PC-3 (cell line): ENCODE data around the gene RPLP1. TPM values are rescaled to one million over a fixed set of nuclear protein-coding genes. Genes with fewer than 3 reads are reported as not detected.

Experiments used
- ATAC-seq: fragments of 200-7000 bp; cut with Tn5 transposase; 2 replicates; pipeline ENCODE4 v1.9.1; 2020; ENCODE audit warnings: mild to moderate bottlenecking, moderate library complexity
- BruUV-seq: library from RNA; stranded (reverse); fragments of 400-500 nt; replicated peaks from 2 replicates; lab custom pipeline; 2021; lab: Mats Ljungman, UMichigan
- CTCF ChIA-PET: fragments of 300-600 bp; sonication (Branson Sonifier 250); formaldehyde crosslinking; loops from one replicate; lab custom pipeline; 2022; ENCODE audit warnings: antibody characterized with exemption; lab: Charles Lee
- POLR2A ChIA-PET: fragments of 300-600 bp; sonication (Branson Sonifier 250); formaldehyde crosslinking; loops from one replicate; lab custom pipeline; 2022; ENCODE audit warnings: antibody characterized with exemption; ENCODE audit not compliant: unreplicated experiment; lab: Charles Lee
- DNase-seq: peaks from one replicate; pipeline ENCODE4 v3.0.0-alpha.2; 2015
- H2AFZ ChIP-seq: fragments of 300-600 bp; sonication (generic); 2 replicates; pipeline ENCODE4 v1.6.0; 2016; ENCODE audit warnings: antibody characterized with exemption, low read length
- H3F3A ChIP-seq: fragments of 300-600 bp; sonication (generic); one replicate; pipeline ENCODE4 v1.6.0; 2017; ENCODE audit warnings: antibody characterized with exemption, low read length, control low read depth, mild to moderate bottlenecking; ENCODE audit not compliant: unreplicated experiment
- H3K27ac ChIP-seq: fragments of 300-600 bp; sonication (generic); 2 replicates; pipeline ENCODE4 v1.5.1; 2016; ENCODE audit warnings: mild to moderate bottlenecking, low read length
- H3K27me3 ChIP-seq: fragments of 300-600 bp; sonication (generic); 2 replicates; pipeline ENCODE4 v1.6.1; 2016; ENCODE audit warnings: low read length, mixed read lengths
- H3K36me3 ChIP-seq: fragments of 300-600 bp; sonication (generic); 2 replicates; pipeline ENCODE4 v1.6.1; 2016; ENCODE audit warnings: low read depth, mixed run types, low read length, mixed read lengths
- H3K4me1 ChIP-seq: fragments of 300-600 bp; sonication (generic); 2 replicates; pipeline ENCODE4 v1.5.1; 2016; ENCODE audit warnings: low read length; ENCODE audit not compliant: insufficient read depth
- H3K4me2 ChIP-seq: fragments of 300-600 bp; sonication (generic); 2 replicates; pipeline ENCODE4 v1.6.0; 2016; ENCODE audit warnings: low read length
- H3K4me3 ChIP-seq: fragments of 300-600 bp; sonication (generic); 2 replicates; pipeline ENCODE4 v1.5.1; 2016; ENCODE audit warnings: mild to moderate bottlenecking, low read length, mixed read lengths
- H3K79me2 ChIP-seq: fragments of 300-600 bp; sonication (generic); 2 replicates; pipeline ENCODE4 v1.6.1; 2017; ENCODE audit warnings: low read length, mixed read lengths
- H3K9ac ChIP-seq: fragments of 300-600 bp; sonication (generic); 2 replicates; pipeline ENCODE4 v1.6.0; 2016; ENCODE audit warnings: mild to moderate bottlenecking, low read length
- H3K9me2 ChIP-seq: fragments of 300-600 bp; sonication (generic); replicated peaks from 2 replicates; pipeline ENCODE4 v1.6.1; 2016; ENCODE audit warnings: mixed run types, low read length, mixed read lengths
- H3K9me3 ChIP-seq: fragments of 300-600 bp; sonication (generic); 2 replicates; pipeline ENCODE4 v1.6.1; 2016; ENCODE audit warnings: low read length, mixed read lengths
- H4K20me1 ChIP-seq: fragments of 300-600 bp; sonication (generic); 2 replicates; pipeline ENCODE4 v1.6.1; 2016; ENCODE audit warnings: low read length, mixed read lengths
- EZH2 ChIP-seq: fragments of 300-600 bp; sonication (generic); IDR thresholded peaks from one replicate; pipeline ENCODE4 v1.6.1; 2017; ENCODE audit warnings: antibody characterized with exemption, mild to moderate bottlenecking, low read length; ENCODE audit not compliant: unreplicated experiment
- EZH2phosphoT487 ChIP-seq: fragments of 300-600 bp; sonication (generic); IDR thresholded peaks from 2 replicates; pipeline ENCODE4 v1.6.1; 2018; ENCODE audit warnings: mild to moderate bottlenecking, antibody characterized with exemption, low read length, borderline replicate concordance
- intact Hi-C: fragments of 100-400 bp; cut with micrococcal nuclease; formaldehyde crosslinking; loops from 2 replicates; pipeline ENCODE4 v1.9.0; 2023
- total RNA-seq: library from RNA; depleted of rRNA; stranded (reverse); fragments of >200 nt; gene quantifications from 2 replicates; pipeline ENCODE4 v1.2.3, GENCODE V29; 2014
- TF ChIP-seq, protein P1 (sequence below): fragments of 300-600 bp; sonication (generic); conservative IDR thresholded peaks from 2 replicates; pipeline ENCODE4 v1.5.1; 2017; ENCODE audit warnings: antibody characterized with exemption, low read depth, mild to moderate bottlenecking, low read length

RPLP1 gene
- total RNA-seq, 1 experiment from 2014 or later = 253 TPM

DNA sequence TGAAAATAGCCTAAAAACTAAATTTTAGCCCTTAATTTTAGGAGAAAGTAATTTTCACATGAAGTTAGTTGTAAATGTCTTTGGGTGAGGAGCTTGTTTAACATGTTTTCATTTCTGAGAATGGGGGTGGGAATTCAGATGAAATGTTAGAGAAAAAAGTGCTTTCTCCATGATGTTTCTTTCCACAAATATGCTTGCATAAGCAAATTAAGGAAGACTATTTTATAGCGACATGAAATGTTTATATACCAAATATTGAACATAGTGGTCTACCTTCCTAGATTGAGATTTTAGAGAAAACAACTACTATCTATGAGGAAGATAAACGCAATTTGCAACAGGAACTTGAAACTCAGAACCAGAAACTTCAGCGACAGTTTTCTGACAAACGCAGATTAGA lies 13.0 kb upstream of the RPLP1 start:
- TF ChIP-seq, protein P1, sequence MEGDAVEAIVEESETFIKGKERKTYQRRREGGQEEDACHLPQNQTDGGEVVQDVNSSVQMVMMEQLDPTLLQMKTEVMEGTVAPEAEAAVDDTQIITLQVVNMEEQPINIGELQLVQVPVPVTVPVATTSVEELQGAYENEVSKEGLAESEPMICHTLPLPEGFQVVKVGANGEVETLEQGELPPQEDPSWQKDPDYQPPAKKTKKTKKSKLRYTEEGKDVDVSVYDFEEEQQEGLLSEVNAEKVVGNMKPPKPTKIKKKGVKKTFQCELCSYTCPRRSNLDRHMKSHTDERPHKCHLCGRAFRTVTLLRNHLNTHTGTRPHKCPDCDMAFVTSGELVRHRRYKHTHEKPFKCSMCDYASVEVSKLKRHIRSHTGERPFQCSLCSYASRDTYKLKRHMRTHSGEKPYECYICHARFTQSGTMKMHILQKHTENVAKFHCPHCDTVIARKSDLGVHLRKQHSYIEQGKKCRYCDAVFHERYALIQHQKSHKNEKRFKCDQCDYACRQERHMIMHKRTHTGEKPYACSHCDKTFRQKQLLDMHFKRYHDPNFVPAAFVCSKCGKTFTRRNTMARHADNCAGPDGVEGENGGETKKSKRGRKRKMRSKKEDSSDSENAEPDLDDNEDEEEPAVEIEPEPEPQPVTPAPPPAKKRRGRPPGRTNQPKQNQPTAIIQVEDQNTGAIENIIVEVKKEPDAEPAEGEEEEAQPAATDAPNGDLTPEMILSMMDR = no peak
- TF ChIP-seq EZH2phosphoT487 = no peak
- H3K4me3 ChIP-seq = no peak overlapping the region
- intact Hi-C loops = no loop called here
- ATAC-seq (no peak), DNase-seq (no peak)
- H4K20me1 ChIP-seq = 0 out of 2 replicates have a peak, but pooled peaks cover 4% of the 10 kb centered on the region
- CTCF ChIA-PET = no interaction called here
- no peak overlapping the region for H3K4me2 ChIP-seq
- H3K9ac ChIP-seq = no peak overlapping the region
- no peaks in the 10 kb centered on the region for H3K79me2 ChIP-seq
- POLR2A ChIA-PET = no interaction called here
- no TSS peak for BruUV-seq
- H3K4me1 ChIP-seq = no peaks in the 10 kb centered on the region
- no peaks in the 10 kb centered on the region for H3F3A ChIP-seq
- H2AFZ ChIP-seq = no peak overlapping the region
- no peaks in the 10 kb centered on the region for H3K9me2 ChIP-seq
- H3K36me3 ChIP-seq = peaks cover 76% of the 10 kb centered on the region
- H3K9me3 ChIP-seq = no peaks in the 10 kb centered on the region
- no peaks in the 10 kb centered on the region for H3K27me3 ChIP-seq
- H3K27ac ChIP-seq = no peak overlapping the region

DNA sequence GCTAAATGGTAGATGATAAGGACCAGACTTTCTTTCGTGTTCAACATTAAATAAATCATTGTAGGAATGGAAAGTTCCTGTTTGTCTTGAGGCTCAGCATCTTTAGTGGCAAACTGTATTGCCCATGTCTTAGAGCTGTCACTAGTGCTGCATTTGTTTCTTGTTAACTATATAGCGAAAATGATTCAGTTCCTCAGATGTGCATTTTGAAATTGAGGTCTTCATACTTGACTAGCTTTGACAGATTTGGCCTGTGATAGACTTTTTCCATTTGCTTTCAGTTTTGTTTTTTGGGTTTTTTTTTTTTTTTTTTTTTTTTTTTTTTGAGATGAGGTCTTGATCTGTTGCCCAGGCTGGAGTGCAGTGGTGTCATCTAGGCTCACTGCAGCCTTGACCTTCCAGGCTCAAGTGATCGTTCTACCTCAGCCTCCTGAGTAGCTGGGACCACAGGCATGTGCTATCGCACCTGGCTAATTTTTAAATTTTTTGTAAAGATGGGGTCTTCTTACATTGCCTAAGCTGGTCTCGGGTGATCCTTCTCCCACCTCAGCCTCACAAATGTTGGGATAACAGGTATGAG lies 9.5 kb upstream of the RPLP1 start:
- H3K27me3 ChIP-seq = no peaks in the 10 kb centered on the region
- DNase-seq (no peak), ATAC-seq (no peak)
- no peak overlapping the region for H3K27ac ChIP-seq
- TF ChIP-seq EZH2phosphoT487 (no peak), EZH2 (no peak)
- TF ChIP-seq, protein P1 = no peak
- H3K9me2 ChIP-seq = no peaks in the 10 kb centered on the region
- H3K4me1 ChIP-seq = no peaks in the 10 kb centered on the region
- no peak overlapping the region for H2AFZ ChIP-seq
- CTCF ChIA-PET = no interaction called here
- no peak overlapping the region for H3K4me2 ChIP-seq
- H3F3A ChIP-seq = no peaks in the 10 kb centered on the region
- H3K9ac ChIP-seq = no peak overlapping the region
- no peaks in the 10 kb centered on the region for H3K9me3 ChIP-seq
- POLR2A ChIA-PET = no interaction called here
- intact Hi-C loops = no loop called here
- H4K20me1 ChIP-seq = 0 out of 2 replicates have a peak, but pooled peaks cover 4% of the 10 kb centered on the region
- no TSS peak for BruUV-seq
- no peak overlapping the region for H3K4me3 ChIP-seq
- no peaks in the 10 kb centered on the region for H3K79me2 ChIP-seq
- H3K36me3 ChIP-seq = peaks cover 81% of the 10 kb centered on the region

DNA sequence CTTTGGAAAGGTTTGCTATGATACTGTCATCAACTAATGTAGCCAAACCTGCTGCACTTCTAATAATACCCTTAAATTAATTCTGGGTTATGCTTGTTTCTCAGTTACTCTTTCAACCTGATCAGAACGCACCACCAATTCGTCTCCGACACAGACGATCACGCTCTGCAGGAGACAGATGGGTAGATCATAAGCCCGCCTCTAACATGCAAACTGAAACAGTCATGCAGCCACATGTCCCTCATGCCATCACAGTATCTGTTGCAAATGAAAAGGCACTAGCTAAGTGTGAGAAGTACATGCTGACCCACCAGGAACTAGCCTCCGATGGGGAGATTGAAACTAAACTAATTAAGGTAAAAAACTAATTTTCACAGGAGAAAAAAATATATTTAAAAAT lies 7.9 kb upstream of the RPLP1 start:
- Histone ChIP-seq H3K4me3 (no peak overlapping the region), H3K79me2 (no peaks in the 10 kb centered on the region), H2AFZ (no peak overlapping the region), H3F3A (no peaks in the 10 kb centered on the region), H3K36me3 (peaks cover 72% of the 10 kb centered on the region), H3K9me2 (no peaks in the 10 kb centered on the region), H3K4me1 (no peaks in the 10 kb centered on the region), H3K9me3 (no peaks in the 10 kb centered on the region), H3K27ac (no peak overlapping the region), H3K27me3 (no peaks in the 10 kb centered on the region), H4K20me1 (0 out of 2 replicates have a peak, but pooled peaks cover 4% of the 10 kb centered on the region), H3K4me2 (no peak overlapping the region), H3K9ac (no peak overlapping the region)
- ChIA-PET POLR2A (no interaction called here), CTCF (no interaction called here)
- ATAC-seq (no peak), DNase-seq (no peak)
- TF ChIP-seq EZH2phosphoT487 (no peak), EZH2 (no peak)
- TF ChIP-seq, protein P1 = no peak
- BruUV-seq = no TSS peak
- intact Hi-C loops = no loop called here
